ENCODE data around the gene POLR3E.
"Not testable (repeated sequence)": the region's sequence is repeated elsewhere in the genome, so short reads cannot be mapped to it uniquely, and the experiment has no call there.

POLR3E gene

GRCh38 chr16:22335668-22336246 is 38.5 kb downstream of the POLR3E start:
- no peak for DNase-seq (ENCODE audit: low read depth, low spot score)

- no peak for DNase-seq (ENCODE audit: low read depth, low spot score)
Observed at GRCh38 chr16:22336581-22336980, 39.4 kb downstream of the POLR3E start.

- DNase-seq (ENCODE audit: low read depth, low spot score), result no peak
Observed at GRCh38 chr16:22337045-22337444, 39.8 kb downstream of the POLR3E start.

- DNase-seq (ENCODE audit: low read depth, low spot score), result no peak
Observed at GRCh38 chr16:22337849-22338635, 40.8 kb downstream of the POLR3E start.

- no peak for DNase-seq (ENCODE audit: low read depth, low spot score)
Observed at GRCh38 chr16:22340945-22341344, 43.7 kb downstream of the POLR3E start.

- no peak for DNase-seq (ENCODE audit: low read depth, low spot score)
Observed at GRCh38 chr16:22342082-22342481, 44.9 kb downstream of the POLR3E start.

- no peak for DNase-seq (ENCODE audit: low read depth, low spot score)
Observed at GRCh38 chr16:22346483-22346882, 49.3 kb downstream of the POLR3E start.

GRCh38 chr16:22347100-22347820 is 50.1 kb downstream of the POLR3E start:
- no peak for DNase-seq (ENCODE audit: low read depth, low spot score)

GRCh38 chr16:22348291-22348690 is 51.1 kb downstream of the POLR3E start:
- DNase-seq (ENCODE audit: low read depth, low spot score), result peak; percentile 36

- not testable (repeated sequence) for DNase-seq (ENCODE audit: low read depth, low spot score)
Observed at GRCh38 chr16:22351017-22351416, 53.8 kb downstream of the POLR3E start.

GRCh38 chr16:22352140-22352539 is 54.9 kb downstream of the POLR3E start:
- DNase-seq (ENCODE audit: low read depth, low spot score), result no peak

GRCh38 chr16:22352723-22353122 is 55.5 kb downstream of the POLR3E start:
- no peak for DNase-seq (ENCODE audit: low read depth, low spot score)

GRCh38 chr16:22353191-22353919 is 56.1 kb downstream of the POLR3E start:
- DNase-seq (ENCODE audit: low read depth, low spot score), result peak; percentile 75

- DNase-seq (ENCODE audit: low read depth, low spot score), result peak; percentile 12
Observed at GRCh38 chr16:22353933-22354541, 56.8 kb downstream of the POLR3E start.

- no peak for DNase-seq (ENCODE audit: low read depth, low spot score)
Observed at GRCh38 chr16:22355487-22355908, 58.3 kb downstream of the POLR3E start.

- peak; percentile 71 for DNase-seq (ENCODE audit: low read depth, low spot score)
Observed at GRCh38 chr16:22356930-22357634, 59.9 kb downstream of the POLR3E start.

- DNase-seq (ENCODE audit: low read depth, low spot score), result no peak
Observed at GRCh38 chr16:22357635-22357971, 60.4 kb downstream of the POLR3E start.

- DNase-seq (ENCODE audit: low read depth, low spot score), result peak; percentile 52
Observed at GRCh38 chr16:22358000-22358399, 60.8 kb downstream of the POLR3E start.

GRCh38 chr16:22359679-22360078 is 62.5 kb downstream of the POLR3E start:
- no peak for DNase-seq (ENCODE audit: low read depth, low spot score)

- DNase-seq (ENCODE audit: low read depth, low spot score), result no peak
Observed at GRCh38 chr16:22360963-22361659, 63.9 kb downstream of the POLR3E start.
